ENCODE results near the gene SLC30A5. TPM values are rescaled to one million over a fixed set of nuclear protein-coding genes. Genes with fewer than 3 reads are reported as not detected.

Gene SLC30A5
- total and polyA plus RNA-seq, 9 of the 15 experiments (the other 6 are each of a cell fraction or from before 2014, with no cell fraction given) = 22.9 to 86.8 (median 62.5) TPM

- TF ChIP-seq ETV6 (IDR thresholded peaks at IDR 0.05; ENCODE audit: borderline replicate concordance in 1 of 2, low read depth in 2 of 2, low read length in 1 of 2) (no peak), ETV6 (CRISPR knock-in tag; IDR thresholded peaks at IDR 0.05; ENCODE audit: borderline replicate concordance) (no peak), ZNF431 (CRISPR knock-in tag; IDR thresholded peaks at IDR 0.05) (0 out of 2 replicates have a peak, but pooled peaks have one; percentile 76), GTF2F1 (IDR thresholded peaks at IDR 0.05; ENCODE audit: low read depth, low read length) (peak; percentile 55; the same call in 1 of the 2 replicates), HDAC6 (IDR thresholded peaks at IDR 0.05; ENCODE audit: low read depth, low read length) (no peak), PML (IDR thresholded peaks at IDR 0.05; ENCODE audit: low read length) (peak; percentile 21; the same call in 1 of the 2 replicates), TAF7 (tag; IDR thresholded peaks at IDR 0.05) (0 out of 2 replicates have a peak, but pooled peaks have one; percentile 23), ZSCAN32 (CRISPR knock-in tag; IDR thresholded peaks at IDR 0.05) (0 out of 2 replicates have a peak, but pooled peaks have one; percentile 39), MCM7 (IDR thresholded peaks at IDR 0.05) (no peak), BRCA1 (IDR thresholded peaks at IDR 0.05) (no peak), BRCA1 (CRISPR knock-in tag; IDR thresholded peaks at IDR 0.05) (no peak), HNRNPLL (IDR thresholded peaks at IDR 0.05; ENCODE audit: low read depth, low read length, poor library complexity, severe bottlenecking) (peak; percentile 52), KDM5B (IDR thresholded peaks at IDR 0.05; ENCODE audit: insufficient replicate concordance, low read depth, low read length) (peak; percentile 79), RBM25 (IDR thresholded peaks at IDR 0.05; ENCODE audit: low read depth, low read length, severe bottlenecking) (peak; percentile 83)
- TF ChIP-seq, protein P1, sequence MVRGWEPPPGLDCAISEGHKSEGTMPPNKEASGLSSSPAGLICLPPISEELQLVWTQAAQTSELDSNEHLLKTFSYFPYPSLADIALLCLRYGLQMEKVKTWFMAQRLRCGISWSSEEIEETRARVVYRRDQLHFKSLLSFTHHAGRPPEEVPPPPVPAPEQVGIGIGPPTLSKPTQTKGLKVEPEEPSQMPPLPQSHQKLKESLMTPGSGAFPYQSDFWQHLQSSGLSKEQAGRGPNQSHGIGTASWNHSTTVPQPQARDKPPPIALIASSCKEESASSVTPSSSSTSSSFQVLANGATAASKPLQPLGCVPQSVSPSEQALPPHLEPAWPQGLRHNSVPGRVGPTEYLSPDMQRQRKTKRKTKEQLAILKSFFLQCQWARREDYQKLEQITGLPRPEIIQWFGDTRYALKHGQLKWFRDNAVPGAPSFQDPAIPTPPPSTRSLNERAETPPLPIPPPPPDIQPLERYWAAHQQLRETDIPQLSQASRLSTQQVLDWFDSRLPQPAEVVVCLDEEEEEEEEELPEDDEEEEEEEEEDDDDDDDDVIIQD (CRISPR knock-in tag; IDR thresholded peaks at IDR 0.05) = no peak
- TF ChIP-seq, protein P2, sequence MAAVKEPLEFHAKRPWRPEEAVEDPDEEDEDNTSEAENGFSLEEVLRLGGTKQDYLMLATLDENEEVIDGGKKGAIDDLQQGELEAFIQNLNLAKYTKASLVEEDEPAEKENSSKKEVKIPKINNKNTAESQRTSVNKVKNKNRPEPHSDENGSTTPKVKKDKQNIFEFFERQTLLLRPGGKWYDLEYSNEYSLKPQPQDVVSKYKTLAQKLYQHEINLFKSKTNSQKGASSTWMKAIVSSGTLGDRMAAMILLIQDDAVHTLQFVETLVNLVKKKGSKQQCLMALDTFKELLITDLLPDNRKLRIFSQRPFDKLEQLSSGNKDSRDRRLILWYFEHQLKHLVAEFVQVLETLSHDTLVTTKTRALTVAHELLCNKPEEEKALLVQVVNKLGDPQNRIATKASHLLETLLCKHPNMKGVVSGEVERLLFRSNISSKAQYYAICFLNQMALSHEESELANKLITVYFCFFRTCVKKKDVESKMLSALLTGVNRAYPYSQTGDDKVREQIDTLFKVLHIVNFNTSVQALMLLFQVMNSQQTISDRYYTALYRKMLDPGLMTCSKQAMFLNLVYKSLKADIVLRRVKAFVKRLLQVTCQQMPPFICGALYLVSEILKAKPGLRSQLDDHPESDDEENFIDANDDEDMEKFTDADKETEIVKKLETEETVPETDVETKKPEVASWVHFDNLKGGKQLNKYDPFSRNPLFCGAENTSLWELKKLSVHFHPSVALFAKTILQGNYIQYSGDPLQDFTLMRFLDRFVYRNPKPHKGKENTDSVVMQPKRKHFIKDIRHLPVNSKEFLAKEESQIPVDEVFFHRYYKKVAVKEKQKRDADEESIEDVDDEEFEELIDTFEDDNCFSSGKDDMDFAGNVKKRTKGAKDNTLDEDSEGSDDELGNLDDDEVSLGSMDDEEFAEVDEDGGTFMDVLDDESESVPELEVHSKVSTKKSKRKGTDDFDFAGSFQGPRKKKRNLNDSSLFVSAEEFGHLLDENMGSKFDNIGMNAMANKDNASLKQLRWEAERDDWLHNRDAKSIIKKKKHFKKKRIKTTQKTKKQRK (IDR thresholded peaks at IDR 0.05; ENCODE audit: borderline replicate concordance, low read depth, low read length) = no peak
- TF ChIP-seq, protein P3, sequence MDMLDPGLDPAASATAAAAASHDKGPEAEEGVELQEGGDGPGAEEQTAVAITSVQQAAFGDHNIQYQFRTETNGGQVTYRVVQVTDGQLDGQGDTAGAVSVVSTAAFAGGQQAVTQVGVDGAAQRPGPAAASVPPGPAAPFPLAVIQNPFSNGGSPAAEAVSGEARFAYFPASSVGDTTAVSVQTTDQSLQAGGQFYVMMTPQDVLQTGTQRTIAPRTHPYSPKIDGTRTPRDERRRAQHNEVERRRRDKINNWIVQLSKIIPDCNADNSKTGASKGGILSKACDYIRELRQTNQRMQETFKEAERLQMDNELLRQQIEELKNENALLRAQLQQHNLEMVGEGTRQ (CRISPR knock-in tag; IDR thresholded peaks at IDR 0.05) = peak; percentile 93
- TF ChIP-seq, protein P4, sequence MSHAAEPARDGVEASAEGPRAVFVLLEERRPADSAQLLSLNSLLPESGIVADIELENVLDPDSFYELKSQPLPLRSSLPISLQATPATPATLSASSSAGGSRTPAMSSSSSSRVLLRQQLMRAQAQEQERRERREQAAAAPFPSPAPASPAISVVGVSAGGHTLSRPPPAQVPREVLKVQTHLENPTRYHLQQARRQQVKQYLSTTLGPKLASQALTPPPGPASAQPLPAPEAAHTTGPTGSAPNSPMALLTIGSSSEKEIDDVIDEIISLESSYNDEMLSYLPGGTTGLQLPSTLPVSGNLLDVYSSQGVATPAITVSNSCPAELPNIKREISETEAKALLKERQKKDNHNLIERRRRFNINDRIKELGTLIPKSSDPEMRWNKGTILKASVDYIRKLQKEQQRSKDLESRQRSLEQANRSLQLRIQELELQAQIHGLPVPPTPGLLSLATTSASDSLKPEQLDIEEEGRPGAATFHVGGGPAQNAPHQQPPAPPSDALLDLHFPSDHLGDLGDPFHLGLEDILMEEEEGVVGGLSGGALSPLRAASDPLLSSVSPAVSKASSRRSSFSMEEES (CRISPR knock-in tag; IDR thresholded peaks at IDR 0.05) = peak; percentile 28; the same call in 1 of the 2 replicates
- TF ChIP-seq, protein P5, sequence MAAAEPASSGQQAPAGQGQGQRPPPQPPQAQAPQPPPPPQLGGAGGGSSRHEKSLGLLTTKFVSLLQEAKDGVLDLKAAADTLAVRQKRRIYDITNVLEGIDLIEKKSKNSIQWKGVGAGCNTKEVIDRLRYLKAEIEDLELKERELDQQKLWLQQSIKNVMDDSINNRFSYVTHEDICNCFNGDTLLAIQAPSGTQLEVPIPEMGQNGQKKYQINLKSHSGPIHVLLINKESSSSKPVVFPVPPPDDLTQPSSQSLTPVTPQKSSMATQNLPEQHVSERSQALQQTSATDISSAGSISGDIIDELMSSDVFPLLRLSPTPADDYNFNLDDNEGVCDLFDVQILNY (CRISPR knock-in tag; IDR thresholded peaks at IDR 0.05) = peak; percentile 63; the same call in 1 of the 2 replicates
These were observed 73.1 kb downstream of the SLC30A5 start, which contains the start of gene CCNB1 (continued) for GRCh38 chr5:69166686-69167492.
